NB4 (cell line): ENCODE results near the gene CNTFR.

Experiments
- DNase-seq: peaks from one replicate; pipeline ENCODE4 v3.0.0; 2010; ENCODE audit warnings: low read depth
- H3K4me3 ChIP-seq: one replicate; pipeline ENCODE4 v1.5.1; 2011; ENCODE audit warnings: mild to moderate bottlenecking, low read depth, low read length, moderate library complexity
- CTCF ChIP-seq: IDR thresholded peaks from one replicate; pipeline ENCODE4 v1.5.1; 2012; ENCODE audit warnings: low read depth, low read length
- MAX ChIP-seq: IDR thresholded peaks from 2 replicates; pipeline ENCODE4 v1.6.1; 2011; ENCODE audit warnings: low read depth, low read length
- MYC ChIP-seq: IDR thresholded peaks from 2 replicates; pipeline ENCODE4 v1.6.1; 2011; ENCODE audit warnings: low read depth, low read length
- POLR2A ChIP-seq: IDR thresholded peaks from 2 replicates; pipeline ENCODE4 v1.6.1; 2011; ENCODE audit warnings: mild to moderate bottlenecking; ENCODE audit not compliant: insufficient read length; ENCODE audit errors: extremely low read depth

The CNTFR gene

GRCh38 chr9:34592895-34593601, 3.5 kb upstream of the CNTFR start:
- peak; percentile 53 for DNase-seq
- no peak overlapping the region for H3K4me3 ChIP-seq
- TF ChIP-seq POLR2A (no peak), MYC (no peak), MAX (no peak)

GRCh38 chr9:34591917-34592866, 2.7 kb upstream of the CNTFR start:
- DNase-seq, result peak; percentile 49
- no peak overlapping the region for H3K4me3 ChIP-seq
- no peak for TF ChIP-seq MAX
- no peak for TF ChIP-seq POLR2A
- no peak for TF ChIP-seq MYC
- TF ChIP-seq CTCF, result no peak

GRCh38 chr9:34591248-34591916, 1.9 kb upstream of the CNTFR start:
- peak; percentile 71 for TF ChIP-seq MAX
- peak; percentile 96 for TF ChIP-seq CTCF
- TF ChIP-seq POLR2A, result no peak
- no peak for TF ChIP-seq MYC
- peak; percentile 87 for DNase-seq
- no peak overlapping the region for H3K4me3 ChIP-seq

GRCh38 chr9:34590381-34591247, 1.1 kb upstream of the CNTFR start:
- DNase-seq, result peak; percentile 43
- H3K4me3 ChIP-seq, result no peak overlapping the region
- TF ChIP-seq CTCF (no peak), POLR2A (no peak), MAX (no peak), MYC (no peak)

- DNase-seq, result peak; percentile 38
- H3K4me3 ChIP-seq, result no peak overlapping the region
- TF ChIP-seq MYC (no peak), MAX (no peak), POLR2A (no peak), CTCF (no peak)
Measured at GRCh38 chr9:34588671-34589635, 571 bp downstream of the CNTFR start.
